ENCODE data around the gene SERINC5.
"Not testable (repeated sequence)": the region's sequence is repeated elsewhere in the genome, so short reads cannot be mapped to it uniquely, and the experiment has no call there.

SERINC5 gene

DNA sequence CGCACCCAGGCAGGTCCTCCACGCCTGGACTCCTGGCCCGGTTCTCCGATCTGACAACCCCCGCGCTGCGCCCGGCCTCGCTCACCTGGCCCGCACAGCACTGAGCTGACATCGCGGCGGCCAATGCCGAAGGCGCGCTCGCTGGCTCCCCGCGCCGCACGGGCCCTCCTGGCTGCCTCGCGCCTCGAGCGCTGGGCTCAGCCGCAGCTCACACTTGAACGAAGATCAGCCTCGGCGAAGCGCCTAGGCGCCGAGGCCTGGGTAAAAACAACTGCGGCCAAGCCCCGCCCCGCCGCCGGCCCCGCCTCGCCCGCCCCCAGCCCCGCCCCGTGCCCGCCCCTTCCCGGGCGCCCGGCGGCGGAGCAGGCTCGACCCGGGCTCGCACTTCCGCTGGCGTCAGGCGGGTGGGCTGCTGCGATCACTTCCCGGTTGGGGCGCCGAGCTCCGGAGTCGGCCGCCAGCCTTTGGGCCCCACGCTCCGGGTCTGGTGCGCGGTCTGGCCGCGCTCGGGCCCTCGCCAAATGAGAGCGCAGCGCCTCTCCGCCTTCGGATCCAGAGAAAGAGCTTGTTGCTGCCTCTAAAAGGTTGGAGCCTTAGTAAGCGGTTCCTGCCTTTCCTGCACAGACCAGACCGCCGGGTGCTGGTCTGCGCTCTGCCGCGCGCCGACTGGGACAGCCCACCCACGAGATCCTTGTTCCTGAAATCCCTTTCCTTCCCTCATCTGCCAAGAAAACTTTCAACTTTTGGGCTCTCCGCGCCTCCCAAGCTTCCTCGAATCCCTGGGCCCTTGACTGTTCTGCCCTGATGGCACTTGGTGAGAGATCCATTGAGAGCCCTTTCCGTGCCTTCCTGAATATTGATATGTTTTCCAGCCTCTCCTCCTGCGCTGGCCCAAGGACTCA lies at the start of gene SERINC5:
TSS of gene SERINC5 (minus strand) at position 238 of the 902 bp plus-strand sequence. CDS start at position 112, 126 bp downstream.
- peak; percentile 79 for DNase-seq

GRCh38 chr5:80302636-80303035 lies 46.8 kb upstream of the SERINC5 start:
- no peak for DNase-seq

- DNase-seq = not testable (repeated sequence)
Observed at GRCh38 chr5:80301342-80301741, 45.5 kb upstream of the SERINC5 start.

GRCh38 chr5:80300796-80301195 lies 44.9 kb upstream of the SERINC5 start:
- not testable (repeated sequence) for DNase-seq

DNA sequence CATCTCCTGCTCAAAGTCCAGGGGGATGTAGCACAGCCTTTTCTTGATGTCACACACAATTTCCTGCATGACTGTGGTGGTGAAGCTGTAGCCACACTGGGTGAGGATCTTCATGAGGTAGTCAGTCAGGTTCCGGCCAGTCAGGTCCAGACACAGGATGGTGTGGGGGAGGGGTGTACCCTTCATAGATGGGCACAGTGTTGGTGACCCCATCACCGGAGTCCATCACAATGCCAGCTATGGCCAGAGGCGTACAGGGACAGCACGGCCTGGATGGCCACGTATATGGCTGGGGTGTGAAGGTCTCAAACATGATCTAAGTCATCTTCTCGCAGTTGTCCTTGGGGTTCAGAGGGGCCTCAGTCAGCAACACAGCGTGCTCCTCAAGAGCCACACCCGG lies 44.3 kb upstream of the SERINC5 start:
- no peak for DNase-seq

DNA sequence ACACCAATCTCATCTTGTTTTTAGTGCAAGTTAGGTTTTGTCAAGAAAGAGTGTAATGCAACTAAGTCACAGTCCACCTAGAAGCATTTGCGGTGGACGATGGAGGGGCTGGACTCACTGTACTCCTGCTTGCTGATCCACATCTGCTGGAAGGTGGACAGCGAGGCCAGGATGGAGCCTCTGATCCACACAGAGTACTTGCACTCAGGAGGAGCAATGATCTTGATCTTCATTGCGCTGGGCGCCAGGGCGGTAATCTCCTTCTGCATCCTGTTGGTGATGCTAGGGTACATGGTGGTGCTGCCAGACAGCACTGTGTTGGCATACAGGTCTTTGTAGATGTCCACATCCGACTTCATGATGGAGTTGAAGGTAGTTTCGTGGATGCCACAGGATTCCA lies 43.8 kb upstream of the SERINC5 start:
- no peak for DNase-seq

- DNase-seq = no peak
Observed at GRCh38 chr5:80296121-80296520, 40.3 kb upstream of the SERINC5 start.

- no peak for DNase-seq
Observed at GRCh38 chr5:80291761-80292160, 35.9 kb upstream of the SERINC5 start.

DNA sequence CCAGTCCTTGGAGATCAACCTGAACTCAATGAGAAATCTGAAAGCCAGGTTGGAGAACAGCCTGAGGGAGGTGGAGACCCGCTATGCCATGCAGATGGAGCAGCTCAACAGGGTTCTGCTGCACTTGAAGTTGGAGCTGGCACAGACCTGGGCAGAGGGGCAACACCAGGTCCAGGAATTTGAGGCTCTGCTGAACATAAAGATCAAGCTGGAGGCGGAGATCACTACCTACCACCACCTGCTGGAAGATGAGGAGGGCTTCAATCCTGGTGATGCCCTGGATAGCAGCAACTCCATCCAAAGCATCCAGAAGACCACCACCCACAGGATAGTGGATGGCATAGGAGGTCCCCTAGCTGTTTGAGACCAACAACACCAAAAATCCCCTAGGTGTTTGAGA lies 33.5 kb upstream of the SERINC5 start:
- DNase-seq = no peak

- DNase-seq = no peak
Observed at GRCh38 chr5:80288177-80288576, 32.3 kb upstream of the SERINC5 start.

GRCh38 chr5:80284720-80285119 lies 28.9 kb upstream of the SERINC5 start:
- no peak for DNase-seq

GRCh38 chr5:80283360-80283759 lies 27.5 kb upstream of the SERINC5 start:
- no peak for DNase-seq

GRCh38 chr5:80282054-80282453 lies 26.2 kb upstream of the SERINC5 start:
- DNase-seq = no peak

- DNase-seq = no peak
Observed at GRCh38 chr5:80277191-80277590, 21.3 kb upstream of the SERINC5 start.

- DNase-seq = no peak
Observed at GRCh38 chr5:80276186-80276585, 20.3 kb upstream of the SERINC5 start.

DNA sequence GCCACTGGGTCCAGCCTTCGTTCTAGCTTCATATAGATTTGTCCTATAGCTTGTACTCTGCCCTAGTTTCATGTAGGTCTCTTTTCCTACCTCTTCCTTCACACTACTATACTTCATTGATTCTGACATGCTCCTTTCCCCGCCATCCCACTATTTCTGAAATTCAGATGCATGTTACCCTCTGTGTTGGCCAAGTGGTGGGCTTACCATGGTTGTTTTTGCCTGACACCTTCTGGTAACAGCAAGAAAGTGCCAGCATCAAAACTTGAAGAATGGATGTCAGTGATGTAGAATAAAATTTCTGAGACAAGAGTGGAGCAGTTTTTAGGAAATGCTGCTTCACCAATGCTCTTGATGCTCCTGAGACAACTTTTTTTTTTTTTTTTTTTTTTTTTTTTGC lies 19.5 kb upstream of the SERINC5 start:
- no peak for DNase-seq

DNA sequence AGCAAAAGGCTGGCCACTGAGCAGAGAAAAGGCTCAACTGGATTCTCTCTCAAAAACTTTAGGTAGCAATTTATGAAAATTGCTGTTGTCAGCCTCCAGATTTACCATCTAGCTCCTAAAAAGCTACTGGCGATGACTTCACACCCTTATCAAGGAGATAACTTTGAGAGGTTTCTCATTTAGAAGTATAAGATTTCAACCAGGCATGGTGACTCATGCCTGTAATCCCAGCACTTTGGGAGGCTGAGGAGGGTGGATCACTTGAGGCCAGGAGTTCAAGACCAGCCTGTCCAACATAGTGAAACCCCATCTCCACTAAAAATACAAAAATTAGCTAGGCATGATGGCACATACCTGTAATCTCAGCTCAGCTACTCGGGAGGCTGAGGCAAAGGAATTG lies 14.7 kb upstream of the SERINC5 start:
- DNase-seq = not testable (repeated sequence)

- no peak for DNase-seq
Observed at GRCh38 chr5:80269991-80270438, 14.2 kb upstream of the SERINC5 start.

GRCh38 chr5:80268916-80269315 lies 13.1 kb upstream of the SERINC5 start:
- DNase-seq = no peak

- DNase-seq = no peak
Observed at GRCh38 chr5:80266566-80266965, 10.7 kb upstream of the SERINC5 start.

- no peak for DNase-seq
Observed at GRCh38 chr5:80260461-80260860, 4.6 kb upstream of the SERINC5 start.

DNA sequence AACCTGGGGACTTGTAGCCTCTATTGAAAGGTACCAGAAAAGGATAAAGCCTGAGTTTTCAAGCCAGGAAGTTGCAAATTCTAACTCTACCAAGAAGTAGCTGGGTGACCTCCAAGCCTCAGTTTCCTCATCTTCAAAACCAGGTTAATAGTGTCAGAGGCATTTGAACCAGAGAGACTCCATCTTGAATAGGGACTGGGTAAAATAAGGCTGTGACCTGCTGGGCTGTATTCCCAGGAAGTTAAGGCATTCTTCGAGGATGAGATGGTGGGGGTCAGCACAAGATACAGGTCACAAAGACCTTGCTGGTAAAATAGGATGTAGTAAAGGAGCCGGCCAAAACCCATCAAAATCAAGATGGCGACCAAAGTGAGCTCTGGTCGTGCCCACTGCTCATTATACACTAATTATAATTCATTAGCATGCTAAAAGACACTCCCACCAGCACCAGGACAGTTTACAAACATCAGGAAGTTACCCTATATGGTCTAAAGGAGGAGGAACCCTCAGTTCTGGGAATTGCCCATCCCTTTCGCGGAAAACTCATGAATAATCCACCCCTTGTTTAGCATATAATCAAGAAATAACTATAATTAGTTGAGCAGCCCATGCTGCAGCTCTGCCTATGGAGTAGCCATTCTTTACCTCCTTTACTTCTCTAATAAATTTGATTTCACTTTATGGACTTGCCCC lies 3.8 kb upstream of the SERINC5 start:
- no peak for DNase-seq

GRCh38 chr5:80255431-80255810 lies 427 bp downstream of the SERINC5 start:
- DNase-seq = no peak

DNA sequence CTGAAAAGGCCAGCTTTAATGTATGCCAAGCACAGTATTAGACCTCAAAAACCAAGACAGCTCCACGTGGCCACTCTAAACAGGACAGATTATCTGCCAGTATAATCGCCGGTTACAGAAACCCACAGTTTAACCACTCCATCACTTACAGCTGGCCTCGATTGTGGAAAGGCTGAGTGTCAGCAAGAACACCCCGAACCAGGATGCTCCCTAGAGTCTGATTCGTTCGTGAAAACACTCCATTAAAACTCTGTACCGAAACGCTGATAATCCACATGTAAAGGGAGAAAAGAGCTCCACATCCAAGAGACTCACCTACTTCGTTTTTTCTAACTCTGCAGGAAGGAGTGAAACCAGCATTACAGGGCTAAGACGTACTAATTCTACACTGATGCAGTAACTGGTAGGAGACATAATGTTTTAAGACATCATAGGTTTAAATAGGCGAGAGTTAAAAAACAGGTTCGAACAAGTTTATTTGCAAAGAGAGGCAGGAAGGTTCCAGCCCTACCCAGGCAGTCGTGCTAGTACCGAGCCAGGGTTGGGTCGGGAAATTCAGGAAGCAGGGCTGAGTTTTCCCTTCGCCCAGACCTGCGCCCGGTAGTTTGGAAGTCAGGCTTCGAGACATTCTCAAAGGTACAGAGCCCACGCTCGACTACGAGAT lies 949 bp downstream of the SERINC5 start:
- no peak for DNase-seq

All from activated CD4-positive, alpha-beta T cell treated with anti-CD3 and anti-CD28 coated beads for 1 hour (primary cell).